IMR-90 (cell line): Measurements from ENCODE around the gene C10orf71. TPM values are rescaled to one million over a fixed set of nuclear protein-coding genes. Genes with fewer than 3 reads are reported as not detected.

Experiments used
- ATAC-seq: fragments of 200-7000 bp; cut with Tn5 transposase; 2 replicates; pipeline ENCODE4 v1.9.1; 2020; ENCODE audit warnings: low read depth, mild to moderate bottlenecking, moderate library complexity
- BruUV-seq: library from RNA; stranded (reverse); fragments of 400-500 nt; replicated peaks from 2 replicates; lab custom pipeline; 2021; lab: Mats Ljungman, UMichigan
- CTCF ChIA-PET: fragments of 300-600 bp; formaldehyde crosslinking; extraction: SDS; loops from one replicate; lab custom pipeline; 2021; ENCODE audit warnings: antibody characterized with exemption; lab: Yijun Ruan, JAX
- POLR2A ChIA-PET: fragments of 300-600 bp; sonication (Branson Sonifier 250); formaldehyde crosslinking; loops from one replicate; lab custom pipeline; 2022; ENCODE audit warnings: antibody characterized with exemption; ENCODE audit not compliant: unreplicated experiment; lab: Charles Lee
- DNase-seq: peaks from one replicate; pipeline ENCODE4 v3.0.0; 2013
- H2AFZ ChIP-seq: replicated peaks from 2 replicates; pipeline ENCODE3; 2013; ENCODE audit warnings: low read length, mild to moderate bottlenecking; ENCODE audit not compliant: poor library complexity
- H2AK5ac ChIP-seq: 2 replicates; pipeline ENCODE4 v1.6.1; 2013; ENCODE audit warnings: low read depth, low read length, inconsistent platforms
- H2AK9ac ChIP-seq: replicated peaks from 2 replicates; pipeline ENCODE3; 2013; ENCODE audit warnings: mild to moderate bottlenecking, low read depth, low read length, moderate library complexity; ENCODE audit not compliant: poor library complexity
- H2BK120ac ChIP-seq: 2 replicates; pipeline ENCODE4 v1.6.1; 2013; ENCODE audit warnings: low read depth, low read length, inconsistent platforms
- H2BK15ac ChIP-seq: 3 replicates; pipeline ENCODE4 v1.6.1; 2013; ENCODE audit warnings: low read depth, low read length, inconsistent platforms
- H2BK20ac ChIP-seq: 2 replicates; pipeline ENCODE4 v1.6.1; 2013; ENCODE audit warnings: low read depth, mild to moderate bottlenecking, inconsistent platforms, low read length, moderate library complexity
- H2BK5ac ChIP-seq: 2 replicates; pipeline ENCODE4 v1.6.1; 2013; ENCODE audit warnings: mild to moderate bottlenecking, low read depth, low read length, inconsistent platforms; ENCODE audit not compliant: poor library complexity, severe bottlenecking
- H3K14ac ChIP-seq: replicated peaks from 2 replicates; pipeline ENCODE4 v1.6.1; 2013; ENCODE audit warnings: low read depth, low read length, inconsistent platforms
- H3K18ac ChIP-seq: 2 replicates; pipeline ENCODE4 v1.6.1; 2013; ENCODE audit warnings: low read depth, low read length, control low read depth
- H3K23ac ChIP-seq: 2 replicates; pipeline ENCODE4 v1.6.1; 2013; ENCODE audit warnings: low read depth, low read length, inconsistent platforms
- H3K27ac ChIP-seq: 2 replicates; pipeline ENCODE4 v1.5.1; 2013; ENCODE audit warnings: mild to moderate bottlenecking, control low read depth, low read length; ENCODE audit not compliant: insufficient read depth
- H3K27me3 ChIP-seq: 2 replicates; pipeline ENCODE4 v1.6.1; 2013; ENCODE audit warnings: low read length; ENCODE audit not compliant: control insufficient read depth, insufficient read depth
- H3K36me3 ChIP-seq: 2 replicates; pipeline ENCODE4 v1.6.1; 2013; ENCODE audit warnings: low read length, mixed read lengths; ENCODE audit not compliant: control insufficient read depth, insufficient read depth
- H3K4ac ChIP-seq: 2 replicates; pipeline ENCODE4 v1.6.1; 2013; ENCODE audit warnings: low read depth, low read length, inconsistent platforms
- H3K4me1 ChIP-seq: 2 replicates; pipeline ENCODE4 v1.6.1; 2013; ENCODE audit warnings: low read length, mixed read lengths; ENCODE audit not compliant: control insufficient read depth, insufficient read depth
- H3K4me2 ChIP-seq: 2 replicates; pipeline ENCODE4 v1.6.1; 2013; ENCODE audit warnings: low read depth, mild to moderate bottlenecking, control low read depth, low read length, moderate library complexity
- H3K4me3 ChIP-seq: 2 replicates; pipeline ENCODE4 v1.5.1; 2013; ENCODE audit warnings: low read depth, mild to moderate bottlenecking, control low read depth, low read length, moderate library complexity; ENCODE audit not compliant: insufficient read depth
- H3K56ac ChIP-seq: 2 replicates; pipeline ENCODE4 v1.6.1; 2013; ENCODE audit warnings: low read length, inconsistent platforms; ENCODE audit not compliant: insufficient read depth; ENCODE audit errors: extremely low read depth
- H3K79me1 ChIP-seq, 2 experiments: 2 replicates each; pipeline ENCODE4 v1.6.1; 2013; ENCODE audit warnings: low read length in 2 of 2, inconsistent platforms in 1 of 2, low read depth in 1 of 2
- H3K9ac ChIP-seq: 2 replicates; pipeline ENCODE4 v1.6.1; 2013; ENCODE audit warnings: low read depth, low read length, control low read depth
- H3K9me1 ChIP-seq: 2 replicates; pipeline ENCODE4 v1.6.1; 2013; ENCODE audit warnings: low read length, inconsistent platforms; ENCODE audit not compliant: insufficient read depth
- H3K9me3 ChIP-seq: 2 replicates; pipeline ENCODE4 v1.6.1; 2013; ENCODE audit warnings: low read length; ENCODE audit not compliant: control insufficient read depth, insufficient read depth
- H4K20me1 ChIP-seq: 2 replicates; pipeline ENCODE4 v1.6.1; 2013; ENCODE audit warnings: low read length, inconsistent platforms; ENCODE audit not compliant: insufficient read depth
- H4K5ac ChIP-seq: 2 replicates; pipeline ENCODE4 v1.6.1; 2013; ENCODE audit warnings: mild to moderate bottlenecking, low read depth, low read length, control low read depth
- H4K8ac ChIP-seq, 2 experiments: 2 replicates each; pipeline ENCODE4 v1.6.1; 2013; ENCODE audit warnings: low read depth in 2 of 2, low read length in 2 of 2, control low read depth in 1 of 2, inconsistent platforms in 1 of 2
- H4K91ac ChIP-seq: 2 replicates; pipeline ENCODE4 v1.6.1; 2013; ENCODE audit warnings: low read depth, low read length, inconsistent platforms; ENCODE audit not compliant: insufficient read depth
- BHLHE40 ChIP-seq: fragments of 150-350 bp; IDR thresholded peaks from 2 replicates; pipeline ENCODE4 v1.6.1; 2016; ENCODE audit warnings: mild to moderate bottlenecking, low read depth, low read length
- CHD1 ChIP-seq: IDR thresholded peaks from 2 replicates; pipeline ENCODE4 v1.6.1; 2012; ENCODE audit warnings: low read depth, low read length, improper control_type of control experiment
- ELK1 ChIP-seq: fragments of 150-350 bp; IDR thresholded peaks from 2 replicates; pipeline ENCODE4 v1.6.1; 2016; ENCODE audit warnings: low read depth, mild to moderate bottlenecking, low read length, moderate library complexity, borderline replicate concordance
- MAZ ChIP-seq: IDR thresholded peaks from 2 replicates; pipeline ENCODE4 v1.6.1; 2012; ENCODE audit warnings: low read depth, mild to moderate bottlenecking, low read length, improper control_type of control experiment, moderate library complexity, borderline replicate concordance
- RAD21 ChIP-seq: IDR thresholded peaks from 2 replicates; pipeline ENCODE4 v1.6.1; 2012; ENCODE audit warnings: low read length, improper control_type of control experiment
- USF2 ChIP-seq: fragments of 150-350 bp; IDR thresholded peaks from 2 replicates; pipeline ENCODE4 v1.6.1; 2017; ENCODE audit warnings: mild to moderate bottlenecking, antibody characterized with exemption, low read length, low read depth
- WGBS, 2 experiments: methylation state at CpG; one replicate each; pipeline versions ENCODE4 v1.1.5 to v1.1.7; 2013; ENCODE audit warnings: missing lambda C conversion rate in 2 of 2; ENCODE audit not compliant: insufficient read length in 1 of 2; ENCODE audit errors: extremely low coverage in 2 of 2; 5-methylcytosine and 5-hydroxymethylcytosine counted together
- dilution Hi-C: fragments of 300-500 bp; cut with HindIII; formaldehyde crosslinking; loops from one replicate; pipeline ENCODE4 v1.14.3; 2018; ENCODE audit warnings: low sequenced_read_pairs; ENCODE audit not compliant: unreplicated experiment
- in situ Hi-C: fragments of 300-500 bp; cut with MboI; formaldehyde crosslinking; loops from 3 replicates; pipeline ENCODE4 v1.14.3; 2019; ENCODE audit warnings: low sequenced_read_pairs, inconsistent platforms, mixed read lengths
- intact Hi-C: fragments of 100-400 bp; cut with micrococcal nuclease; formaldehyde crosslinking; loops from 2 replicates; pipeline ENCODE4 v1.10.0; 2022
- polyA plus RNA-seq, 3 experiments: library from polyadenylated mRNA; depleted of rRNA; stranded (reverse); fragments of >200 nt; gene quantifications; 2 replicates each; pipeline ENCODE4 v1.2.3, GENCODE V29; 2012; ENCODE audit warnings: low replicate concordance in 1 of 3
- total RNA-seq: library from RNA; depleted of rRNA; stranded (reverse); fragments of >200 nt; gene quantifications from 2 replicates; pipeline ENCODE4 v1.2.3, GENCODE V29; 2012

The C10orf71 gene
- total and polyA plus RNA-seq, 2 of the 4 experiments (the other 2 are of a cell fraction), result not detected

- no CpG with 5 or more reads among the region's 1 CpG for WGBS, 2 experiments
- no peak overlapping the region for H3K4me2 ChIP-seq
- POLR2A ChIA-PET, result no interaction called here
- in situ Hi-C loops (no loop called here), dilution Hi-C loops (no loop called here), intact Hi-C loops (no loop called here)
- H2AK9ac ChIP-seq, result no peak overlapping the region
- H3K56ac ChIP-seq, result no peak overlapping the region
- H3K27ac ChIP-seq, result no peak overlapping the region
- CTCF ChIA-PET, result no interaction called here
- H3K4ac ChIP-seq, result no peak overlapping the region
- H2AFZ ChIP-seq, result no peak overlapping the region
- no peak for DNase-seq
- H4K8ac ChIP-seq, result no peak overlapping the region
- no peak overlapping the region for H3K4me3 ChIP-seq
- TF ChIP-seq MAZ (no peak), ELK1 (no peak), USF2 (no peak), BHLHE40 (no peak), RAD21 (no peak), CHD1 (no peak)
- H3K9me3 ChIP-seq, result no peaks in the 10 kb centered on the region
- no peaks in the 10 kb centered on the region for H3K9me1 ChIP-seq
- H3K36me3 ChIP-seq, result no peaks in the 10 kb centered on the region
- BruUV-seq, result no TSS peak
- H2BK15ac ChIP-seq, result no peak overlapping the region
- H4K5ac ChIP-seq, result no peak overlapping the region
- no peaks in the 10 kb centered on the region for H3K27me3 ChIP-seq
- H3K4me1 ChIP-seq, result no peaks in the 10 kb centered on the region
- H3K14ac ChIP-seq, result no peak overlapping the region
- H3K18ac ChIP-seq, result no peak overlapping the region
- H4K20me1 ChIP-seq, result no peaks in the 10 kb centered on the region
- H2BK5ac ChIP-seq, result no peak overlapping the region
- no peak overlapping the region for H2BK20ac ChIP-seq
- no peak overlapping the region for H3K23ac ChIP-seq
- H3K79me1 ChIP-seq, result no peaks in the 10 kb centered on the region
- no peak overlapping the region for H4K91ac ChIP-seq
- no peak overlapping the region for H3K9ac ChIP-seq
- H2BK120ac ChIP-seq, result no peak overlapping the region
- ATAC-seq, result no peak
- H2AK5ac ChIP-seq, result no peak overlapping the region
Observed at GRCh38 chr10:49338604-49339003, 39.6 kb downstream of the C10orf71 start.
